NCI-H524 treated with DMSO at 0.1 percent for 48 hours (cell line): ENCODE data around the gene CAPN14.

ENCODE experiments used
- DNase-seq: peaks from one replicate; lab custom pipeline; 2025; lab: John Stamatoyannopoulos, UW

The CAPN14 gene

GRCh38 chr2:31226266-31226665 lies 9.0 kb upstream of the CAPN14 start:
- DNase-seq: no peak

GRCh38 chr2:31223749-31224148 lies 6.4 kb upstream of the CAPN14 start:
- no peak for DNase-seq

GRCh38 chr2:31223026-31223425 lies 5.7 kb upstream of the CAPN14 start:
- no peak for DNase-seq

- DNase-seq: no peak
Observed at GRCh38 chr2:31222071-31222470, 4.8 kb upstream of the CAPN14 start.

- no peak for DNase-seq
Observed at GRCh38 chr2:31221544-31221943, 4.2 kb upstream of the CAPN14 start.

- no peak for DNase-seq
Observed at GRCh38 chr2:31219131-31219969, 2.0 kb upstream of the CAPN14 start.

- no peak for DNase-seq
Observed at GRCh38 chr2:31216734-31217133, 581 bp downstream of the CAPN14 start.

- DNase-seq: no peak
Observed at GRCh38 chr2:31214444-31214915, 2.8 kb downstream of the CAPN14 start.

- no peak for DNase-seq
Observed at GRCh38 chr2:31213601-31214443, 3.5 kb downstream of the CAPN14 start.

- no peak for DNase-seq
Observed at GRCh38 chr2:31212659-31213600, 4.4 kb downstream of the CAPN14 start.

GRCh38 chr2:31208240-31208639 lies 9.1 kb downstream of the CAPN14 start:
- no peak for DNase-seq

- no peak for DNase-seq
Observed at GRCh38 chr2:31207790-31208189, 9.5 kb downstream of the CAPN14 start.

GRCh38 chr2:31205613-31206012 lies 11.7 kb downstream of the CAPN14 start:
- no peak for DNase-seq

GRCh38 chr2:31205186-31205585 lies 12.1 kb downstream of the CAPN14 start:
- DNase-seq: peak; percentile 56

- DNase-seq: peak; percentile 61
Observed at GRCh38 chr2:31204783-31205182, 12.5 kb downstream of the CAPN14 start.

GRCh38 chr2:31203916-31204315 lies 13.4 kb downstream of the CAPN14 start:
- no peak for DNase-seq

- DNase-seq: no peak
Observed at GRCh38 chr2:31202833-31203232, 14.5 kb downstream of the CAPN14 start.

- DNase-seq: no peak
Observed at GRCh38 chr2:31202041-31202440, 15.3 kb downstream of the CAPN14 start.

- no peak for DNase-seq
Observed at GRCh38 chr2:31200972-31201371, 16.3 kb downstream of the CAPN14 start.

- no peak for DNase-seq
Observed at GRCh38 chr2:31199206-31199605, 18.1 kb downstream of the CAPN14 start.

- DNase-seq: no peak
Observed at GRCh38 chr2:31197669-31198068, 19.6 kb downstream of the CAPN14 start.

- DNase-seq: no peak
Observed at GRCh38 chr2:31197166-31197565, 20.1 kb downstream of the CAPN14 start.
